ENCODE results near the gene TRPM5.

DNA sequence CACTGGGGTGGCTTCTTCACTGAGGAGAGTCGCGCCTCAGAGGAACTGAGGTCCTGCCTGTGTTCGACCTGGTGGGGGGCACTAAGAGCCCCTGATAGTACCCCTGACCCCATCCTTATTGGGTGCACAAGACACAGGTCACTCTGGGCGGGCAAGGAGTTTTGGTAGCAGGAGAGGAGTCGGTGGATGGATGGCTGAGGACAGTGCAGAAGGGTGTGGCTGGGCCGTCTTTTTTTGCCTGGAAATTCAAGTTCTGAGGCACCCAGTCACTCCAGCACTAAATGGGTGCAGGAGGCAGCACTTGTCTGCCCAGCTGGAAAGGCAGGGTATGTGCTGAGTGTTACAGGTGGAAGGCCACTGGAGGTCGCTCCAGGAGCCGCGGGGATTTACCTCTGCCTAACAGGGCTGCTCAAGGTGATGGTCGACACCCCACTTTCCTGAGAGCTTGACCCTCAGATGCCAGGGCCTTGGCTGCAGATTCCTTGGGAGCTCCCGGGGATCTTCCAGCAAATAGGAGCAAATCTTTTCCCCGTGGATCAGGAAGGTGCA is 42.8 kb downstream of the TRPM5 start:
- TF ChIP-seq EZH2 (IDR thresholded peaks at IDR 0.05), result no peak
- TF ChIP-seq, protein P1, sequence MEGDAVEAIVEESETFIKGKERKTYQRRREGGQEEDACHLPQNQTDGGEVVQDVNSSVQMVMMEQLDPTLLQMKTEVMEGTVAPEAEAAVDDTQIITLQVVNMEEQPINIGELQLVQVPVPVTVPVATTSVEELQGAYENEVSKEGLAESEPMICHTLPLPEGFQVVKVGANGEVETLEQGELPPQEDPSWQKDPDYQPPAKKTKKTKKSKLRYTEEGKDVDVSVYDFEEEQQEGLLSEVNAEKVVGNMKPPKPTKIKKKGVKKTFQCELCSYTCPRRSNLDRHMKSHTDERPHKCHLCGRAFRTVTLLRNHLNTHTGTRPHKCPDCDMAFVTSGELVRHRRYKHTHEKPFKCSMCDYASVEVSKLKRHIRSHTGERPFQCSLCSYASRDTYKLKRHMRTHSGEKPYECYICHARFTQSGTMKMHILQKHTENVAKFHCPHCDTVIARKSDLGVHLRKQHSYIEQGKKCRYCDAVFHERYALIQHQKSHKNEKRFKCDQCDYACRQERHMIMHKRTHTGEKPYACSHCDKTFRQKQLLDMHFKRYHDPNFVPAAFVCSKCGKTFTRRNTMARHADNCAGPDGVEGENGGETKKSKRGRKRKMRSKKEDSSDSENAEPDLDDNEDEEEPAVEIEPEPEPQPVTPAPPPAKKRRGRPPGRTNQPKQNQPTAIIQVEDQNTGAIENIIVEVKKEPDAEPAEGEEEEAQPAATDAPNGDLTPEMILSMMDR (IDR thresholded peaks at IDR 0.05), result no peak

Measured in neural progenitor cell (in vitro differentiated cells).